HG03575 (cell line): Measurements from ENCODE around the gene TCP11L1.

Source experiments
- ATAC-seq: cut with Tn5 transposase; IDR thresholded peaks from one replicate; pipeline ENCODE4 v1.9.1; 2021; ENCODE audit not compliant: unreplicated experiment, insufficient number of reproducible peaks, low FRiP score; ENCODE audit errors: extremely low read depth

The TCP11L1 gene, protein sequence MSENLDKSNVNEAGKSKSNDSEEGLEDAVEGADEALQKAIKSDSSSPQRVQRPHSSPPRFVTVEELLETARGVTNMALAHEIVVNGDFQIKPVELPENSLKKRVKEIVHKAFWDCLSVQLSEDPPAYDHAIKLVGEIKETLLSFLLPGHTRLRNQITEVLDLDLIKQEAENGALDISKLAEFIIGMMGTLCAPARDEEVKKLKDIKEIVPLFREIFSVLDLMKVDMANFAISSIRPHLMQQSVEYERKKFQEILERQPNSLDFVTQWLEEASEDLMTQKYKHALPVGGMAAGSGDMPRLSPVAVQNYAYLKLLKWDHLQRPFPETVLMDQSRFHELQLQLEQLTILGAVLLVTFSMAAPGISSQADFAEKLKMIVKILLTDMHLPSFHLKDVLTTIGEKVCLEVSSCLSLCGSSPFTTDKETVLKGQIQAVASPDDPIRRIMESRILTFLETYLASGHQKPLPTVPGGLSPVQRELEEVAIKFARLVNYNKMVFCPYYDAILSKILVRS

GRCh38 chr11:33039274-33040032 is at the start of gene TCP11L1:
Gene TCP11L1 (plus strand): TSS chr11:33039572. CDS start chr11:33043774, 4,202 bp downstream.
- ATAC-seq = peak; percentile 51

- ATAC-seq = no peak
Measured at GRCh38 chr11:32990481-32990880, 48.9 kb upstream of the TCP11L1 start.

DNA sequence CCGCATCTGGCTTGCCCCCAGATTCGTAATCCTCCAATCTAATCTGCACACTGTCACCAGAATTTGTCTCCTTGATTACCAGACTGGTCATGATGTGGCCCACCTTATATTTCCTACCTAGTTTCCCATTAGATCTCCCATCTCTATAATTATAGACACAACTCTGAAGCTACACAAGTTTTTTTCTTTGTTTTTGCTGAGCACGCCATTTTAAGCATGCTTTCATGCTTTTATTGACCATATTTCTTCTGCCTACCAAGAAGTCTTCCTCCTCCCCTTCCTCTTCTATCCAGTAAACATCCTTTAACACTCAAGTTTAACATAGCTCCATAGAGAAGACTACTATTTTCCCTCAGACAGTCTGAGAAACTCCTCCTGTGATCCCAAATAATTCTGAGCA is 47.9 kb upstream of the TCP11L1 start:
- no peak for ATAC-seq

GRCh38 chr11:32991898-32992297 is 47.5 kb upstream of the TCP11L1 start:
- ATAC-seq = no peak

DNA sequence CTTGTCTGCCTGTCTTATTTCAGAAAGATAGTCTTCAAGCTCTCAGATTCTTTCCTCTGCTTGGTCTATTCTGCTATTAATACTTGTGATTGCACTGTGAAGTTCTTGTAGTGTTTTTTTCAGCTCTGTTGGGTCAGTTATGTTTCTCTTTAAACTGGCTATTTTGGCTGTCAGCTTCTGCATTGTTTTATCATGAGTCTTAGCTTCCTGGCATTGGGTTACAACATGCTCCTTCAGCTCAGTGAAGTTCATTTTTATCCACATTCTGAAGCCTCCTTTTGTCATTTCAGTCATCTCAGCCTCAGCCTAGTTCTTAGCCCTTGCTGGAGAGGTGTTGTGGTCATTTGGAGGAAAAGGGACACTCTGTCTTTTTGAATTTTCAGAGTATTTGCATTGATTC is 39.2 kb upstream of the TCP11L1 start:
- no peak for ATAC-seq

- ATAC-seq = no peak
Measured at GRCh38 chr11:33001281-33001680, 38.1 kb upstream of the TCP11L1 start.

DNA sequence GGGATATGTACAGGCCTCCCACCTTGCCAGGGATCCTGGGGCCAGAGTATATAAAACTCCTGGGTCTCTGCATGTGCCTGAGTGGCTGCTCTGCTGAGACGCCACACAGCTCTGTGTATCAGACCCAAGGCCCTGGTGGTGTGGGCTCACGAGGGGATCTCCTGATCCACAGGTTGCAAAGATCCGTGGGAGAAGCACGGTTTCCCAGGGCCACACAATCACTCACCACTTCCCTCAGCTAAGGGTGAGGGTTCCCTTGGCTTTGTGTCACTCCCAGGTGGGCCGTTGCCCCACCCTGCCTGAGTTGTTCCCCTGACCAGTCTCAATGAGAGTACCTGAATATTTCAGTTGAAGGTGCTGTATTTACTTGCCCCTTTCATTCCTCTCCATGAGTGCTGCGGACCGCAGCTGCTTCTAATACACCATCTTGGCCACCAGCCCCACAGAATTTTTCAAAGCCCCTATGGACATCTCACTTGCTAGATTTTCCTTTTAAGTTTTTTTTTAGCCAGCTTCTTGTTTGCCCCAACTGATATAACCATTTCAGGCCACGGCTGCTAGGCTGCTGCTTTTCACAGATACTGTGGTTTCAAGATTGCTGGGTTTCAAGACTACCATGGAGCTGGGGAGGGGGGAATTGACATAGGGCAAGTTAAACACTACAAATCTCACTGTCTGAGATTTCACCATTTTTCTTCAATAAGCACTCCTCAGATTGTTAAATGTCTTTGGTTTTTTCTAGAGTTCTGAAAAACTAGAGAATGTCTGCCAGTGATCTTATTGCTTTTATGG is 37.4 kb upstream of the TCP11L1 start:
- no peak for ATAC-seq

DNA sequence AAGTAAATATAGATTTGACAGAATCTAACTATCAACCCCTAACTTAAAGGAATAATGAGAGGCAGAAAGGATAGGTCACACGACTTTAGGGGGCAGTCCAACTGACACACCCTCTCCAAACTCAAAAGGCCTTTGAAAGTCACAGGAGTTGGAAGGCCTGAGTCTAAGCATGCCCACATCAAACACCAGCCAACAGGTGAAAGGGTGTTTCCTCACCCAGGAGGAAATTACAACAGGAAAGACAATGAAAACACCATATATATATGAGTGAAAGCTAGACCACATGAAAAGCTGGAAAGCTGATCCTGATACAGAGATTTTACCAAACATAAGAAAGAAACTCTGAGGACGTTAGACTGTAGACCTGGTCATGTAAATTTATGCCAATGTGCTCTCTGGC is 34.2 kb upstream of the TCP11L1 start:
- no peak for ATAC-seq

DNA sequence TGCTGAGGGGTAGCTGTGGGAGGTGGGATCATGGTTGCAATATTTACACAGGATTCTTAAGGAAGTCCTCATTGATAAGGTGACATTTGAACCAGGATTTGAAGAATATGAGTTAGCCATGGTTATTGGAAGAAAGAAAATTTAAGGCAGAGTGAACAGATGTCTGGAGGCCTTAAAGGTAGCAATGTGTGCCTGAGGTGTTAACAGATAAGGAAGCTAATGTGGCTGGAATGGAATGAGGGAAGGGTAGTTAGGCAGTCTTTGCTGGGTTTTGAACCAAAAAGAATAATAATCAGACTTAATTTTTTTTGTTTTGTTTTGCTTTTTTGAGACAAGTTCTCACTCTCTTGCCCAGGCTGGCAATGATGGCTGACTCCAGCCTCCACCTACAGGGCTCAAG is 33.4 kb upstream of the TCP11L1 start:
- ATAC-seq = no peak

GRCh38 chr11:33013755-33014154 is 25.6 kb upstream of the TCP11L1 start:
- no peak for ATAC-seq

DNA sequence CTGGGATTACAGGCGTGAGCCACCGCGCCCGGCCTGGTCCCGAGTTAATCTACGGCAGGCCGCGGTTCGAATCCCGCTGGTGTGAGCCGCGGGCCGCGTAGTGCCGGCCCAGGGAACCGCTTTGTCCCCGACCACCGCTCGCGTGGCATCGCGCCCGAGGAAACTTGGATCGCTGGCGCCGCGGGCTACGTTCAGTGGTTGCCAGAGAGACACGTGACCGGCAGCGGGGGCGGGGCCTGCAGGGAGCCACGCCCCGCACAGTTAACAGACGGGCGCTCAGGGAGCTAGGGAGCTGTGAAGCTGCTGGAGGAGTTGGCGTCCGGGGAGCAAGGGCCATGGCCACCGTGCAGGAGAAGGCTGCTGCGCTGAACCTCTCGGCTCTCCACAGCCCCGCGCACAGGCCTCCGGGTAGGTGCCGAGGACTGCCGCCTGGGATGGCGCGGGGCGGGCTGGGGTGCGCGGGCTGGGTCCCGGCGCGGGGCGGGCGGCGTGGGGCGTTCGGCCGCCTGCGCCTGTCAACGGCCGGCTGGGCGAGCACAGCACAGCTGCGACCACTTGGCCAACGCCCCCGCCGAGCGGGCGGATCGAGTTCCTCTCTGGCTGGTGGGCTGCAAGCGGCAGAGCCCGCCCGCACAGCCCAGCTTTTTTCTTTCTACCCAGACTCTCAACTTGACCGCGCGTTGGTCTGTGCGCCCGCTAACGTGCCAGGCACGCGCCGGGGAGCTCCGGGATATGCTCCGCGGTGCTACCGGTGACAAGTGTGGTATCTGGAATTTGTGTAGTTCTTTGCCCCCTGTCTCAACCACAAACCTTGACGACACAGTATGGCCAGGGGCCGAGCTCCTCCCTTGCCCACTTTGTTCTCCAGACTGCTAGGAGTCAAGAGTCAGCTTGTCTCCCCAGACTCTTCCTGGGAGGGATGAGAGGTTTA is 23.5 kb upstream of the TCP11L1 start, which contains the start of gene DEPDC7:
TSS of gene DEPDC7 (plus strand) at position 258 of the 931 bp plus-strand sequence. CDS start at position 336, 78 bp downstream.
- ATAC-seq = no peak

DNA sequence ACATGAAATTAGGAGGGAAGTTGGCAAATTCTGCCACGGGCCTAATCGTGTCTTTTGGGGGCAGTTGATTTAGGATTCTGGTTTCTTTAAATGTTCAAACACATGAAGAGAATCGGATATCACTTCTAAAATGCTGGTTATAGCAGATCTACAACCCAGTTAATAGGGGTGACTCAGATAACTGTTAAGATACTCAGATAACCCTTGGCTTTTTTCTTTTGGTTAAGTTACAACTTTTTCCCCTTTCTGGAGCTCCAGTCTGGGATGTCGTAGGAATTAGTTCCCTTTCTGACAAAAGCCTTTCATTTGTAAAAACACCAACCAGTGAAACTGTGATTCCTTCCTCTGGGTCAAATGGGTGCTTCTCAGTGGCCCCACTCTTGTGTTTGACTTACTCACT is 22.7 kb upstream of the TCP11L1 start:
- no peak for ATAC-seq

DNA sequence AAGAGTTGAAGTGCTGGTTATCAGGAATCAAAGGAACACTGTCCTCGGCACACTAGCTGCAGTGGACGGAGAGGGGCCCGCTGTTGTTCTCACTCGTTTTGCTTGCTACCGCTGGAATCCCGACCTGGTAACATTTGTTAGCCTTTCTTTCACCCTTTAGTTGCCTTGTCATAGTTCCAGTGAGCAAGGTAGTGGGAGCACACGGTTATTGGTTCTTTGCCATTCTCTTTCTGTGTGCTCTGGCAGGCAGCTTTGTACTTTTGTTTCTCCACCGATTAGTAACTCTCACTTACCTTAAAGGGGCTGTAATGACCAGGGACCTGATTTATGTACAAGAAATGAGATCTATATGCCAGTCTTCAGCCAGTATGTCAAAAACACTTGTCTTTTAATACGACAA is 21.9 kb upstream of the TCP11L1 start:
- ATAC-seq = no peak

- no peak for ATAC-seq
Measured at GRCh38 chr11:33017965-33018364, 21.4 kb upstream of the TCP11L1 start.

DNA sequence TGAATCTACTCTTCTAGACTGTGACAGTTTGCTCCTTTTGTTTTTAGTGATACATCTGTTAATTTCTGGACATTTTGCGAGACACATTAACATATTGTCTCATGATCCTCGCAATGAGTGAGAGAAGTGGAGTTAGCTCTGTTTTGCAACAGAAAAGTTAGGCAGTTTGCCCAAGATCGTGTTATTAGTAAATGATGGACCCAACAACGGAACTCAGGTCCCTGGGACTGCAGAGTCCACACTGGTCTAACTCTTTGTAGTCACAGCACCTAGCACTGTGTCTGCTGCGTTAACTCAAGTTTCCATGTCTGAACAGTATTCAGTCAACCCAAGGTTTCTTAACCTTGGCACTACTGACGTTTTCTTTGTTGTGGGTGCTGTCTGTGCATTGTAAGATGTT is 20.5 kb upstream of the TCP11L1 start:
- ATAC-seq = no peak

- ATAC-seq = no peak
Measured at GRCh38 chr11:33021501-33021900, 17.9 kb upstream of the TCP11L1 start.

GRCh38 chr11:33021937-33022336 is 17.4 kb upstream of the TCP11L1 start:
- no peak for ATAC-seq

DNA sequence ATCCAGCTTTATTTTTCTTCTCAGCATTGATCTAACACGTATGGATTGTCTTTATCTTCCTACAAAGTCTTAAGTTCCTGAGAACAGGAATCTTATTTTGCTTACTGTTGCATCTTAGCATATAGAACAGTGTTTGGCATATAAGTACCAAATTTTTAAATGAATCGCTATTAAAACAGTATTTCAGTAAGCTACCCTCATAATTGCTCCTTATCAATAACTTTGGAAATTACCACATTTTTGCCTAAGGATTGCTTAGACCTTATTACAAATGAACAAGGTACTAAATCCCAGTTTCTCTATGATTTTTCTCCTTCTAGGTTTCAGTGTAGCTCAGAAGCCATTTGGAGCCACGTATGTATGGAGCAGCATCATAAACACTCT is 14.0 kb upstream of the TCP11L1 start:
- ATAC-seq = no peak
